H1 (cell line): ENCODE data around the gene FBXO21. TPM values are rescaled to one million over a fixed set of nuclear protein-coding genes. Genes with fewer than 3 reads are reported as not detected.

Source experiments
- CTBP2 ChIP-seq: IDR thresholded peaks from 2 replicates; pipeline ENCODE4 v1.7.0; 2011; ENCODE audit warnings: borderline replicate concordance, mild to moderate bottlenecking, moderate library complexity, mixed read lengths, low read length; ENCODE audit not compliant: insufficient read depth, insufficient read length
- E2F6 ChIP-seq: IDR thresholded peaks from 2 replicates; pipeline ENCODE4 v1.6.1; 2012; ENCODE audit warnings: inconsistent platforms
- EP300 ChIP-seq, 2 experiments: IDR thresholded peaks; 1 replicate in 1 of 2; 2 replicates in 1 of 2; pipeline ENCODE4 v1.6.1; 2011 to 2012; ENCODE audit warnings: low read depth in 2 of 2, low read length in 2 of 2, mild to moderate bottlenecking in 2 of 2, borderline replicate concordance in 1 of 2, inconsistent platforms in 1 of 2, moderate library complexity in 1 of 2
- NRF1 ChIP-seq: IDR thresholded peaks from 2 replicates; pipeline ENCODE4 v1.6.1; 2011; ENCODE audit warnings: mild to moderate bottlenecking, low read depth, low read length, improper control_type of control experiment
- RAD21 ChIP-seq, 2 experiments: IDR thresholded peaks in 1 of 2; conservative IDR thresholded peaks in 1 of 2; 2 replicates each; pipeline ENCODE4 v1.6.1; 2011; ENCODE audit warnings: low read depth in 2 of 2, low read length in 2 of 2, improper control_type of control experiment in 1 of 2, inconsistent platforms in 1 of 2, mild to moderate bottlenecking in 1 of 2, moderate library complexity in 1 of 2
- polyA plus RNA-seq, 7 experiments: library from polyadenylated mRNA; depleted of rRNA in 3 of 7; stranded (reverse) in 5 of 7; unstranded in 2 of 7; fragments of >200 nt in 5 of 7; fragments of 200-250 nt in 2 of 7; gene quantifications; 1 replicate in 5 of 7; 2 replicates in 1 of 7; 4 replicates in 1 of 7; pipeline versions ENCODE4 v1.2.1 to v1.2.3, GENCODE V29; 2011 to 2013; ENCODE audit warnings: missing spikeins in 2 of 7, mixed read lengths in 2 of 7
- total RNA-seq: library from RNA; stranded (reverse); fragmentation: NEBNext Ultra II Directional; extraction: Animal tissue kit (Norgen Biotek cat#: 25700); gene quantifications from 2 replicates; pipeline ENCODE4 v1.2.1, GENCODE V29; 2021

Gene FBXO21
- total and polyA plus RNA-seq, 2 of the 8 experiments (the other 6 are each of a cell fraction or from before 2014, with no cell fraction given): 57.0 to 80.6 TPM

- no peak for TF ChIP-seq RAD21 (IDR thresholded peaks at IDR 0.05 in 1 of 2, conservative IDR thresholded peaks at IDR 0.05 in 1 of 2; ENCODE audit: low read depth in 2 of 2, low read length in 2 of 2)
- no peak for TF ChIP-seq CTBP2
- no peak for TF ChIP-seq NRF1
- TF ChIP-seq E2F6: no peak
- no peak for TF ChIP-seq EP300 (IDR thresholded peaks at IDR 0.05; ENCODE audit: borderline replicate concordance in 1 of 2, low read depth in 2 of 2, low read length in 2 of 2)
- TF ChIP-seq, all 59 proteins: peak for 0
These were observed 24.5 kb upstream of the FBXO21 start (continued) for GRCh38 chr12:117214797-117215196.
